Fibroblast of lung (primary cell): Measurements from ENCODE around the gene METTL16.

Experiments used
- EZH2 ChIP-seq: IDR thresholded peaks from 2 replicates; pipeline ENCODE4 v1.5.1; 2012; ENCODE audit warnings: low read length, control low read depth, mild to moderate bottlenecking; ENCODE audit errors: missing control alignments
- TF ChIP-seq, protein P1 (sequence below), 2 donors: IDR thresholded peaks in 1 of 2; conservative IDR thresholded peaks in 1 of 2; 1 replicate in 1 of 2; 2 replicates in 1 of 2; pipeline ENCODE4 v1.5.1; 2011 to 2012; ENCODE audit warnings: low read length in 2 of 2, control low read depth in 1 of 2, inconsistent platforms in 1 of 2, low read depth in 1 of 2, mild to moderate bottlenecking in 1 of 2

DNA sequence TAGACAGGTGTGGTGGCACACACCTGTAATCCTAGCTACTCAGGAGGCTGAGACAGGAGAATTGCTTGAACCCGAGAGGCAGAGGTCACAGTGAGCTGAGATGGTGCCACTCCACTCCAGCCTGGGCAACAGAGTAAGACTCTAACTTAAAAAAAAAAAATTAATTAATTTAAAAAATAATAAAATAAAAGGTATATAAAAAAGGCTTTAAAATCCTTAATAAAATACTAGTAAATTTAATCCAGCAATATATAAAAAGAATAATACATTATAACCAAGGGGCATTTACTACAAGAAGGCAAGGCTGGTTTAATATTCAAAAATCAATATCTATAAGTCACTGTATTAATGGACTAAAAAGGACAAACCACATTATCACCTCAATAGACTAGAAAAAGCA is 66.0 kb downstream of the METTL16 start:
- TF ChIP-seq, protein P1, sequence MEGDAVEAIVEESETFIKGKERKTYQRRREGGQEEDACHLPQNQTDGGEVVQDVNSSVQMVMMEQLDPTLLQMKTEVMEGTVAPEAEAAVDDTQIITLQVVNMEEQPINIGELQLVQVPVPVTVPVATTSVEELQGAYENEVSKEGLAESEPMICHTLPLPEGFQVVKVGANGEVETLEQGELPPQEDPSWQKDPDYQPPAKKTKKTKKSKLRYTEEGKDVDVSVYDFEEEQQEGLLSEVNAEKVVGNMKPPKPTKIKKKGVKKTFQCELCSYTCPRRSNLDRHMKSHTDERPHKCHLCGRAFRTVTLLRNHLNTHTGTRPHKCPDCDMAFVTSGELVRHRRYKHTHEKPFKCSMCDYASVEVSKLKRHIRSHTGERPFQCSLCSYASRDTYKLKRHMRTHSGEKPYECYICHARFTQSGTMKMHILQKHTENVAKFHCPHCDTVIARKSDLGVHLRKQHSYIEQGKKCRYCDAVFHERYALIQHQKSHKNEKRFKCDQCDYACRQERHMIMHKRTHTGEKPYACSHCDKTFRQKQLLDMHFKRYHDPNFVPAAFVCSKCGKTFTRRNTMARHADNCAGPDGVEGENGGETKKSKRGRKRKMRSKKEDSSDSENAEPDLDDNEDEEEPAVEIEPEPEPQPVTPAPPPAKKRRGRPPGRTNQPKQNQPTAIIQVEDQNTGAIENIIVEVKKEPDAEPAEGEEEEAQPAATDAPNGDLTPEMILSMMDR (conservative IDR thresholded peaks at IDR 0.05 in 1 of 2, IDR thresholded peaks at IDR 0.05 in 1 of 2; ENCODE audit: low read depth in 1 of 2, low read length in 2 of 2), result no peak
- no peak for TF ChIP-seq EZH2
